Skeletal muscle satellite cell (primary cell): Measurements from ENCODE around the gene WDR7.

Experiments
- H3K27me3 ChIP-seq: 2 replicates; pipeline ENCODE4 v1.7.0; 2013; ENCODE audit warnings: low read length; ENCODE audit not compliant: control insufficient read depth, insufficient read depth
- H3K36me3 ChIP-seq: 2 replicates; pipeline ENCODE4 v1.7.0; 2013; ENCODE audit warnings: mild to moderate bottlenecking, control low read depth, low read length; ENCODE audit not compliant: insufficient read depth
- H3K4me1 ChIP-seq: 2 replicates; pipeline ENCODE4 v1.7.0; 2013; ENCODE audit warnings: low read length; ENCODE audit not compliant: control insufficient read depth, insufficient read depth
- H3K4me2 ChIP-seq: 2 replicates; pipeline ENCODE4 v1.7.0; 2013; ENCODE audit warnings: mild to moderate bottlenecking, low read length
- H3K4me3 ChIP-seq: 2 replicates; pipeline ENCODE4 v1.7.0; 2013; ENCODE audit warnings: low read length
- H3K9ac ChIP-seq: 2 replicates; pipeline ENCODE4 v1.7.0; 2013; ENCODE audit warnings: mild to moderate bottlenecking, low read depth, low read length, moderate library complexity
- H3K9me3 ChIP-seq: replicated peaks from 2 replicates; pipeline ENCODE4 v1.7.0; 2013; ENCODE audit warnings: mild to moderate bottlenecking, control low read depth, low read length

WDR7 gene

DNA sequence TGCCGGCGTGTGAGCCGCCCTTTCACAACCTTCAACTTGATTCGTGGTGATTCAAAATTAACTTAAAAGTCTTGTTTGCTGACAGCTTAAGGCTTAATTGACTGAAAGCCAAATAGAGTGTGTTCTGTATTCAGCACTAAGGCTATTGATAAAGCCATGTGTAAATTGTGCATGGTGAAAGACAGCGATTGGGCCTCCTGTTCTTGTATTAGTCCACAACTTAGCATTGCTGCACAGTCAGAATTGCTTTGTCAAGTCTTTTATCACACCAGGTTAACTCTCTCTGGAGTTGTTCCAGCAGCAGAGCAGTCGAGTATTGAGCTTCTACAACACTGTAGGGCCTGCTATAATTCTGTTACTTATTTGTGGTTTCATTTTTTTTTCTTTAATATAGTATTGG is 210.1 kb downstream of the WDR7 start:
- H3K36me3 ChIP-seq, result no peaks in the 10 kb centered on the region

DNA sequence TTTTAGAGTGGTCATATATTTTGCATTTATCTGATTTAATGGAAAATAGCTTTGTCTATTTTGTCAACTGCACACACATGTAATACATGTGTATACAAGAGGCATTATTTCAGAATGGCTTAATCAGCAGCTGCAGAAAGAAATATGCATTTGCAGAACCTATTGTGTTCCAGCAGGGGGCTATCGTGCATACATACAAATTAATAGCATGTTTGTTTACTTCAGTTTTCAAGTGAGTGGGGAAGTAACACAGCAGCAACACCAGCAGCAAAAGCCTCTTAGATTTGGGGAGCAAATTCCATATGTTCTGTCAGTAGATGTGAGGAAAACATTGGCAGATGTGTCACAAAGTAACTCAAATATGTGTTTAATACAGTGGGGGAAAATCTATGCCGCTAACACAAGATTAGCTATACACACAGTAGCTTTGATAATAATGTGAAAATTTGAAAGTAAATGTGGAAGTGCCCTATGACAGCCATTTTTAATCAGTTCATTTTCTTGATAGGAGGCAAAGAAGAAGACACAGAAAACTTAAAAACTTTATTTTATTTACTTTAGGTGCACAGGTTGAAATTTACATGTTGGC is 218.1 kb downstream of the WDR7 start:
- no peak overlapping the region for H3K4me3 ChIP-seq
- no peak overlapping the region for H3K9ac ChIP-seq
- H3K4me2 ChIP-seq, result no peak overlapping the region
- H3K27me3 ChIP-seq, result no peaks in the 10 kb centered on the region
- H3K4me1 ChIP-seq, result no peaks in the 10 kb centered on the region
- no peaks in the 10 kb centered on the region for H3K9me3 ChIP-seq
- H3K36me3 ChIP-seq, result no peaks in the 10 kb centered on the region

More for the DNA sequence above, 210.1 kb downstream of the WDR7 start:
- Histone ChIP-seq H3K9me3 (no peaks in the 10 kb centered on the region), H3K9ac (no peak overlapping the region), H3K4me2 (no peak overlapping the region), H3K27me3 (no peaks in the 10 kb centered on the region), H3K4me1 (no peaks in the 10 kb centered on the region), H3K4me3 (no peak overlapping the region)

GRCh38 chr18:56870982-56871381 is 219.8 kb downstream of the WDR7 start:
- no peaks in the 10 kb centered on the region for H3K36me3 ChIP-seq
- H3K9me3 ChIP-seq, result no peaks in the 10 kb centered on the region
- no peak overlapping the region for H3K4me2 ChIP-seq
- no peak overlapping the region for H3K9ac ChIP-seq
- no peaks in the 10 kb centered on the region for H3K4me1 ChIP-seq
- H3K4me3 ChIP-seq, result no peak overlapping the region
- no peaks in the 10 kb centered on the region for H3K27me3 ChIP-seq

DNA sequence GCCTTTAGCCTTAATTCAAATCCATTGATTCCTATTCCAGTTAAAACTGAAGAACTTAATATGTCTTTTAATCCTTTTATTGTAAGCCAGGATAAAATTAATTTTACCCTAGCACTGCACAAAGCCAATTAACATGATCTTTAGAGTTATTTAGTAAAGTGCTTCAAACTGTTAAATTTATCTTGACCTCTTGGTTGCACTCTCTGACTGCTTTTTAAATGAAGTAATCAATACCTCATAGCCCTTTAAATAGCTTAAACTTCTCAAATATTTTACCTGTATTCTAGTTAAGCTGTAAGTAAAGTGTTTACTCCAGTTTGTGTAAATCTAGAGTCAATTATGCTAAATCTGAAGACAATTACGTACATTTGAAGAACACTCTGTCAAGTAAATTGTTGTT is 221.0 kb downstream of the WDR7 start:
- Histone ChIP-seq H3K4me2 (no peak overlapping the region), H3K9ac (no peak overlapping the region), H3K4me3 (no peak overlapping the region), H3K27me3 (no peaks in the 10 kb centered on the region), H3K4me1 (no peaks in the 10 kb centered on the region), H3K9me3 (no peaks in the 10 kb centered on the region), H3K36me3 (no peaks in the 10 kb centered on the region)

DNA sequence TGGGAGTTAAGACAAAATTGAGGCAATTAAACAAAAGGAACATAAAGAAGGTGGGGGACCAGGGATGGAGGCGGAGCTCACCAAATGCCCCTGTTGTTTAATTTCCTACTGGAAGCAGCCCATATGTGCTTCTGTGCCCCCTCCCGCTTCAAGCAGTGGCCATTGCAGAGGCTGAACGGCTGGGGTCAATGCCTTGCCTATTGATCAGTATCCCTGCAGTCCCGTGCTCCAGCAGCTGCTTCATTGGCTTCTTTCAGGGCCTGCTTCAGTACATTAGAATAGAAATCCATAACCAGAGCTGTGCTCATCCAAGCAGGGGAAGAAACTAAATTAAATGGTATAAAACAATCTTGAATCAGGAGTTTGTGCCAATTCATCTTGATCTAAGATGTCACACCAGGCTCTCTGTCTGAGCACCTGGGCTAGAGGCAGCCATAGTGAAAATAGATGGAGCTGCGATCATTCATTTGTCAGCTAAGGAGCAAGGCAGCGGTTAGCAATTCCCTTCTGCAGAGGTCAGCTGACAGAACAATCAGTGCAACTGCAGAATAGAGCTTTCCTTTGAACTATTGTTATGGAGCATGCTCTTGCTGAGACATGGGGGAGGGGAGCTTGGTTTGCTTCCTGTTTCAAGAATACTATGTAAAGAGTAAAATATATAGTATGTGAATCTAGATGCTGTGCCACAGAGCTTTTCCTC is 222.4 kb downstream of the WDR7 start:
- Histone ChIP-seq H3K9me3 (no peaks in the 10 kb centered on the region), H3K4me1 (no peaks in the 10 kb centered on the region), H3K9ac (no peak overlapping the region), H3K36me3 (no peaks in the 10 kb centered on the region), H3K4me2 (no peak overlapping the region), H3K4me3 (no peak overlapping the region), H3K27me3 (no peaks in the 10 kb centered on the region)

GRCh38 chr18:56878711-56879110 is 227.6 kb downstream of the WDR7 start:
- Histone ChIP-seq H3K9me3 (no peaks in the 10 kb centered on the region), H3K36me3 (no peaks in the 10 kb centered on the region), H3K4me2 (no peak overlapping the region), H3K27me3 (no peaks in the 10 kb centered on the region), H3K9ac (no peak overlapping the region), H3K4me3 (no peak overlapping the region), H3K4me1 (no peaks in the 10 kb centered on the region)

- Histone ChIP-seq H3K27me3 (no peaks in the 10 kb centered on the region), H3K4me3 (no peak overlapping the region), H3K4me2 (no peak overlapping the region), H3K9me3 (no peaks in the 10 kb centered on the region), H3K36me3 (no peaks in the 10 kb centered on the region), H3K9ac (no peak overlapping the region), H3K4me1 (peaks cover 11% of the 10 kb centered on the region)
These were observed 233.4 kb downstream of the WDR7 start for GRCh38 chr18:56884511-56884910.

- no peaks in the 10 kb centered on the region for H3K27me3 ChIP-seq
- H3K9me3 ChIP-seq, result no peaks in the 10 kb centered on the region
- H3K9ac ChIP-seq, result no peak overlapping the region
- no peak overlapping the region for H3K4me2 ChIP-seq
- H3K4me1 ChIP-seq, result peaks cover 42% of the 10 kb centered on the region
- no peak overlapping the region for H3K4me3 ChIP-seq
- H3K36me3 ChIP-seq, result no peaks in the 10 kb centered on the region
These were observed 237.8 kb downstream of the WDR7 start for GRCh38 chr18:56888978-56889377.

- H3K4me3 ChIP-seq, result no peak overlapping the region
- H3K9ac ChIP-seq, result no peak overlapping the region
- H3K36me3 ChIP-seq, result no peaks in the 10 kb centered on the region
These were observed 238.5 kb downstream of the WDR7 start for GRCh38 chr18:56889621-56890020.

DNA sequence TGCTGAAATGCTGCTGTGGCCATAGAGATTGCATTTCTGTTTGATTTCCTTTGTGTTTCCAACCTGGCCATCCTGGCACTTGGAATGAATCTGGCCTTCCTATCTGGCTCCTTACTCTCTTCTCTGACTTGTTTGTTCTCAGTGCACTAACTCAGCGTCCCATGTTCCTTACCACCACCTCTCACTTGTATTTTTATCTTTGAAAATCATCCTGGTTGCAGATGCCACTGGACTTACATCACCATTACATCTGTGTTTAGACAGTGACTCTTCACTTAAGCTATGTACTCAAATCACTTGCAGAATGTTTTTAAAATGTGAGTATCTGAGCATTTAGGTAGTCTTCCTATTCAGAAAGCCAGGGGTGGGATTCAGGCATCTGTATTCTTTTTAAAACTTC is 239.5 kb downstream of the WDR7 start:
- Histone ChIP-seq H3K4me2 (peak overlapping the region; percentile 68), H3K9ac (peak overlapping the region; percentile 26), H3K36me3 (no peaks in the 10 kb centered on the region), H3K4me3 (peak overlapping the region; percentile 27), H3K9me3 (no peaks in the 10 kb centered on the region), H3K27me3 (no peaks in the 10 kb centered on the region), H3K4me1 (peaks cover 42% of the 10 kb centered on the region)

More at GRCh38 chr18:56889621-56890020, 238.5 kb downstream of the WDR7 start:
- no peaks in the 10 kb centered on the region for H3K9me3 ChIP-seq
- peaks cover 42% of the 10 kb centered on the region for H3K4me1 ChIP-seq
- peak overlapping the region; percentile 68 for H3K4me2 ChIP-seq
- H3K27me3 ChIP-seq, result no peaks in the 10 kb centered on the region

GRCh38 chr18:56891116-56891515 is 240.0 kb downstream of the WDR7 start:
- Histone ChIP-seq H3K36me3 (no peaks in the 10 kb centered on the region), H3K9ac (peak overlapping the region; percentile 26), H3K4me2 (peak overlapping the region; percentile 68), H3K4me3 (peak overlapping the region; percentile 25), H3K4me1 (peaks cover 42% of the 10 kb centered on the region), H3K27me3 (no peaks in the 10 kb centered on the region), H3K9me3 (no peaks in the 10 kb centered on the region)

- Histone ChIP-seq H3K4me1 (peaks cover 42% of the 10 kb centered on the region), H3K36me3 (no peaks in the 10 kb centered on the region), H3K9me3 (no peaks in the 10 kb centered on the region), H3K27me3 (no peaks in the 10 kb centered on the region), H3K9ac (no peak overlapping the region), H3K4me2 (no peak overlapping the region), H3K4me3 (no peak overlapping the region)
These were observed 240.7 kb downstream of the WDR7 start for GRCh38 chr18:56891870-56892269.
